Sigmoid colon (tissue), 4 donors: Measurements from ENCODE around the gene SULT1C4.

Experiments used
- EP300 ChIP-seq, 4 donors: sonication (generic); formaldehyde crosslinking; IDR thresholded peaks; one replicate each; pipeline ENCODE4 v1.6.1; 2017; ENCODE audit warnings: antibody characterized with exemption in 4 of 4
- POLR2A ChIP-seq, 2 donors: fragments of 450-650 bp; IDR thresholded peaks; one replicate each; pipeline ENCODE4 v1.6.1; 2016; ENCODE audit warnings: antibody characterized with exemption in 2 of 2, mild to moderate bottlenecking in 2 of 2, moderate library complexity in 2 of 2
- POLR2AphosphoS5 ChIP-seq, 4 donors: sonication (generic); formaldehyde crosslinking; IDR thresholded peaks; one replicate each; pipeline ENCODE4 v1.6.1; 2017; ENCODE audit warnings: antibody characterized with exemption in 4 of 4
- TF ChIP-seq, protein P1 (sequence below), 4 experiments: fragments of 450-650 bp in 3 of 4; fragments of 200-600 bp in 1 of 4; IDR thresholded peaks; one replicate each; pipeline ENCODE4 v1.5.1; 2016 to 2019; ENCODE audit warnings: antibody characterized with exemption in 4 of 4, mild to moderate bottlenecking in 3 of 4, moderate library complexity in 2 of 4

- TF ChIP-seq EP300 (IDR thresholded peaks at IDR 0.05) (no peak), POLR2A (IDR thresholded peaks at IDR 0.05) (no peak), POLR2AphosphoS5 (IDR thresholded peaks at IDR 0.05) (no peak)
- TF ChIP-seq, protein P1, sequence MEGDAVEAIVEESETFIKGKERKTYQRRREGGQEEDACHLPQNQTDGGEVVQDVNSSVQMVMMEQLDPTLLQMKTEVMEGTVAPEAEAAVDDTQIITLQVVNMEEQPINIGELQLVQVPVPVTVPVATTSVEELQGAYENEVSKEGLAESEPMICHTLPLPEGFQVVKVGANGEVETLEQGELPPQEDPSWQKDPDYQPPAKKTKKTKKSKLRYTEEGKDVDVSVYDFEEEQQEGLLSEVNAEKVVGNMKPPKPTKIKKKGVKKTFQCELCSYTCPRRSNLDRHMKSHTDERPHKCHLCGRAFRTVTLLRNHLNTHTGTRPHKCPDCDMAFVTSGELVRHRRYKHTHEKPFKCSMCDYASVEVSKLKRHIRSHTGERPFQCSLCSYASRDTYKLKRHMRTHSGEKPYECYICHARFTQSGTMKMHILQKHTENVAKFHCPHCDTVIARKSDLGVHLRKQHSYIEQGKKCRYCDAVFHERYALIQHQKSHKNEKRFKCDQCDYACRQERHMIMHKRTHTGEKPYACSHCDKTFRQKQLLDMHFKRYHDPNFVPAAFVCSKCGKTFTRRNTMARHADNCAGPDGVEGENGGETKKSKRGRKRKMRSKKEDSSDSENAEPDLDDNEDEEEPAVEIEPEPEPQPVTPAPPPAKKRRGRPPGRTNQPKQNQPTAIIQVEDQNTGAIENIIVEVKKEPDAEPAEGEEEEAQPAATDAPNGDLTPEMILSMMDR (IDR thresholded peaks at IDR 0.05), result no peak
Observed at GRCh38 chr2:108384662-108385393, 7.1 kb downstream of the SULT1C4 start.
